COLO668 (cell line): ENCODE data around the gene CHST12.
A peak's percentile ranks its signal among the peaks of the same experiment; 100 is the strongest.

Experiments used
- DNase-seq: peaks from one replicate; lab custom pipeline; 2025; ENCODE audit not compliant: unreplicated experiment; lab: John Stamatoyannopoulos, UW

The CHST12 gene

GRCh38 chr7:2477447-2478398 lies 74.3 kb downstream of the CHST12 start:
- DNase-seq, result peak; percentile 90

- DNase-seq, result peak; percentile 69
Observed at GRCh38 chr7:2478399-2478785, 75.0 kb downstream of the CHST12 start.

GRCh38 chr7:2478800-2479199 lies 75.4 kb downstream of the CHST12 start:
- DNase-seq, result no peak

GRCh38 chr7:2479276-2480069 lies 76.1 kb downstream of the CHST12 start:
- DNase-seq, result no peak

DNA sequence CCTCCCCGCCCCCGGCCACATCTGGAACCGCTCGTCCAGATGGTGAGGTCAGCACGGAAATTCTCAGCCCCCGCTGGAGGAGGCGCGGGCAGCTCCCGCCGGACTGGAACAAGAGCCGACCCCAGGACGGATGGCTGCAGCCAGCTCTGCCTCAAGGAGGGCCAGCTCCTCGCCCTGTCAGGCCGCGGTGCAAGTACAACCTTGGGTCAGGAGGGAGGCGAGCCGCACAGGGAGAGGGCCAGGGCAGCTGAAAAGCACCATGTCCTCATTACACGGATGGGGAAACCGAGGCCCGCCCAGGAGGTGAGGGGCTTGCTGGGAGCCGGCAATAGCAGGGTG lies 76.6 kb downstream of the CHST12 start:
- no peak for DNase-seq

DNA sequence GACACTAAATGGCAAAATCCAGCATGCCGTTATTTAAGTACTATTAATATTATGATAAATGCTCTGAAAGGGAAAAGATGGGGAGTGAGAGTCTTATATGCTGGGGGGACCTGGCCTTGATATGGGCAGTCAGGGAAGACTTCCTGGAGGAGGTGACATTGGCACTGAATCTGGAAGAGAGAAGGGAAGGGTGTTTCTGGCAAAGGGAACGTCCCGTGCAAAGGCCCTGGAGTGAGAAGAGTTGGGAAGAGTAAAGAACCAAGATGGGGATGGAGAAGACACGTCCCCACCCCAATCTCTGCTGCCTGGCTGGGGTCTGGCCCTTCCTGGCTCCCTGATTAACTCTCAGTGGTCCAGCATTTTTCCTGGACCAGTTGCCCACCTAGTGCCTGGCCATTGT lies 77.8 kb downstream of the CHST12 start:
- no peak for DNase-seq

GRCh38 chr7:2482725-2483451 lies 79.5 kb downstream of the CHST12 start:
- no peak for DNase-seq

- peak; percentile 57 for DNase-seq
Observed at GRCh38 chr7:2483494-2483893, 80.1 kb downstream of the CHST12 start.

- DNase-seq, result no peak
Observed at GRCh38 chr7:2484868-2485267, 81.5 kb downstream of the CHST12 start.

- DNase-seq, result no peak
Observed at GRCh38 chr7:2487586-2488271, 84.3 kb downstream of the CHST12 start.

- DNase-seq, result no peak
Observed at GRCh38 chr7:2488272-2488645, 84.8 kb downstream of the CHST12 start.

GRCh38 chr7:2488681-2489080 lies 85.3 kb downstream of the CHST12 start:
- no peak for DNase-seq

DNA sequence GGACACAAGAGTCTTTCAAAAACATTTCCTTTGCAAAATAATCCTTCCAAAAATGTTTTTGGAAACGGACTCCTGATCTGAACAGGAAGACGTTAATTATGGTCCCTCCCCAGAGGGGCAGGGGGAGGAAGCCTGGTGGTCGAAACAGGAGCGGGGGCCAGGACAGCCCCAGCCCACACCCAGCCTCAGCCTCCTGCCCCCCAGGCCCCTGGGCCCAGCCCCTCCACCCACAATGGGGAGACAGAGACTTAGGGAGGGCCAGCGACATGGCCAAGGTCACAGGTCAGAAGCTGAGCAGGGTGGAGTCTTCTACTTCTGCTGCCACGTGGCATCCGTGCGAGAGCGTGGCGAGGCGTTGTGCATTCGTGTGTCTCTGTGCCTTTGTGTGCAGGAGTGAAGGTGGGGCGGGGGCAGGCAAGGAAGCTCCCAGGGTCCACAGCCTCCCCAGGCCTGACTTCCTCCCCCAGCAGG lies 86.8 kb downstream of the CHST12 start:
- no peak for DNase-seq

GRCh38 chr7:2492038-2492437 lies 88.6 kb downstream of the CHST12 start:
- DNase-seq, result no peak

- DNase-seq, result no peak
Observed at GRCh38 chr7:2493205-2494164, 90.1 kb downstream of the CHST12 start.

DNA sequence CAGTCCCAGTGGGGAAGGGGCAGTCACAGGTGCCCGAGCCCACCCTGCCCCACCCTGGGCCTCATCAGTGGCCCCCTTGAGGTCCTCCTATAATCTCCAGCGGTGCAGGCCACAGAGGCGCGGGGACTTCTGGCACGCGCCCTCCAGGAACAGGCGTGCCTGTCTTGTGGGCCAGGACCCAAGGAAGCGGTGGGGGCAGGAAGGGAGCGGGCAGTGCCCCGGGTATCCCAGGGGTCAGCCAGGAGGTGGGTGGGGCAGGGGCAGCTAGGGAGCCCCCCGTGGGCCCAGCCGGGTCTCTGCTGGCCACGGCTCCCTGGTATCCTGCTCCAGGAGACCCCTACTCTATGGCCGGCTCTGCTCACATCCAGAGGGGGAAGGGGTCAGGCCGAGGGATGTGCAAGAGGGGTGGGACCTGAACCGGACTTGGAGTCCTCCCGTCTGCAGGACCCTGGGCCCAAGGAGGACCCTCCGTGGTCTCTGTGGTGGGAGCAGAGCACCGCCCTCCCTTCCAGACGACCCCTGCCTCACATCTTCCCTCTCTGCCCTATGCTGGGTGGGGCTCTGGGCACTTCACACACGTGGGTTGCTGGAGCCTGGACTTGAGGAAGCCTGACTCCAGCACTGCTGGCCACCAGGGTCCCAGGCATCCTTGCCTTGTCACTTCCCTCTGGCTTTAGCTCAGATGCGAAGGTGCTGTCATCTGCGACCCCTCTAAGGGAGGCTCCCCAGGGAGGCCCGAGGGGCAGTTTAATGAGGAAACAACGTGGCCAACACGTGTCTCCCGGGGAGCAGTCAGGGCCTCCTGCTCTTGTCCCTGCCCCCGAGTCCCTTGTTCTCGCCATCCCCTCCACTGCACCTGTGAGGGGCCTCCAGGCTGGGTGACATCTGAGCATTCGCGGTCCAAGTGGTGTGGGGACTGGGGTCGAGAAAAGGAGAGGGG lies 91.0 kb downstream of the CHST12 start:
- no peak for DNase-seq

GRCh38 chr7:2495418-2496299 lies 92.2 kb downstream of the CHST12 start:
- DNase-seq, result no peak

DNA sequence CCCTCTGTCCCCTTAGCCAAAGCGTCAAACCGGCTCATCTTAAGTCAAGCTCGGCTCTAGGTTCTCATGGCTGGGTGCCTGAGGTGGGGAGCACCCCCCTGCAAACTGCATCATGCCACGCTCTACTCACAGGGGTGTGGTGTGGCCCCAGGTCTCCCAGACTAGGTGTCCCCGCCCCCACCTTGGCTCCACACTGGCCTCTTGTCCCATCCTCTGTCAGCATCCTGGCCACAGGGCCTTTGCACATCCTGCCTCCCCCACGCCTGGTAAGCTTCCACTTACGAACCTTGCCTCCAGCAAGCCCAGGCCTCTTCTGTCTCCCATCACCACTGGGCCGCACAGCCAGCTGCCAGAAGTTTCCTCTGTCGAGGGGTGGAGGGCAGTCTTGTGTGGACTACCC lies 93.0 kb downstream of the CHST12 start:
- DNase-seq, result no peak
